ENCODE measurements around the gene KRT15.

The KRT15 gene

DNA sequence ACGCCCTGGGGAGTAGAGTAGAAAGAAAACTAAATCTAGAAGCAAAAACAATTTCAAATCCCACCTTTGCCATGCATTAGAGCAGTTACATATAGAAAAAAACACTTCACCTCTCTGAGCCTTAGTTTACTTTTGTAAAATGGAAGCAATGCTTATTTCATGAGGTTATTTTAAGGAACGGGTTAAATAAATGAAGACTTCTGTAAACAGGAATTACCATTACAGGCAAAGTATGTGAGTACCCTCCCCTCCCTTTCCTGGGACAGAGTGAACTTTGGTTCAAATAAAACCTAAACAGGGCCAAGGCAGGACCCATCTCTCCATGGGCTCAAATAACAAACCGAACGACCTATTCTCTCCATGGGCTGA is 4.5 kb upstream of the KRT15 start:
- no peak for DNase-seq

DNA sequence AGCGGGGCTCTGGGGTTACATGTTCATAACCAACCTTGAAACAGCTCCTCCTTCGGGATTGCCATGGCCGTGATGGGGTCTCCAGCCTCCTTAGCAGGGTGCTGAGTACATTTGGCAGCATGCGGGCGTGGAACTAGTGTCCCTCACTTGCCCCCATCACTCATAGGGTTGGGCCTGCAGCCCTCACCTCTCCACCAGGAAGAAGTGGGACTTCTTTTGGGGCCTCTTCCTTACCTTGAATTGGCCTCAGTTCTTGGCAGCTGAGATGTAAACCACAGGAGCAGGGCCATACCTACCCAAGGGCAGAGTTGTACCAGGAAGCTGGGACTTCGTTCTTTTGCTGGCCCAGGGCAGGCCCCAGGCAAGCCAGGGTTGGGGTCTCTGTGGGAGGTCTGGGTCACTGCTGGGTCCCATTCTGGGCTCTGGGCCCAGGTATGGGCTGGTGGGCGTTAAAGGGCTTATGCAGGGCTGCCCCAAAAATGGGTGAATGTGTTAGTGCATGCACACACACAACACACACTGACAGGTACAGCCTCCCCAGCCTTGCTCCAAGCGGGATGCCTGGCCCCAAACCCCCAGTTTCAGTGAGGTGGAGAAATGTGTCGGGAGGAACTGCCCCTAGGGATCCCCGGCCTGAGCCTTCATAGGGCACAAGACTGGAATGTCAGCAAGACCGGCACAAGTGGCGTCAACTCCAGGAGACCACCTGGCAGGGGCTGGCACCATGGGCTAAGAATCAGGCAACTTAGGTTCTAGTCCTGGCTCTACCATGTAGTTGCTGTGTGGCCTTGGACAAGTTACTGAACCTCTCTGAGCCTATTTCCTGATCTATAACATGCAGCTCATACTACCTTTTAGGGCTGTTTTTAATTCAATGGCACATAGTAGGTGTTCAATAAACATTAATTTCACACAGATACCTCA is 3.9 kb upstream of the KRT15 start:
- DNase-seq = peak; percentile 52

DNA sequence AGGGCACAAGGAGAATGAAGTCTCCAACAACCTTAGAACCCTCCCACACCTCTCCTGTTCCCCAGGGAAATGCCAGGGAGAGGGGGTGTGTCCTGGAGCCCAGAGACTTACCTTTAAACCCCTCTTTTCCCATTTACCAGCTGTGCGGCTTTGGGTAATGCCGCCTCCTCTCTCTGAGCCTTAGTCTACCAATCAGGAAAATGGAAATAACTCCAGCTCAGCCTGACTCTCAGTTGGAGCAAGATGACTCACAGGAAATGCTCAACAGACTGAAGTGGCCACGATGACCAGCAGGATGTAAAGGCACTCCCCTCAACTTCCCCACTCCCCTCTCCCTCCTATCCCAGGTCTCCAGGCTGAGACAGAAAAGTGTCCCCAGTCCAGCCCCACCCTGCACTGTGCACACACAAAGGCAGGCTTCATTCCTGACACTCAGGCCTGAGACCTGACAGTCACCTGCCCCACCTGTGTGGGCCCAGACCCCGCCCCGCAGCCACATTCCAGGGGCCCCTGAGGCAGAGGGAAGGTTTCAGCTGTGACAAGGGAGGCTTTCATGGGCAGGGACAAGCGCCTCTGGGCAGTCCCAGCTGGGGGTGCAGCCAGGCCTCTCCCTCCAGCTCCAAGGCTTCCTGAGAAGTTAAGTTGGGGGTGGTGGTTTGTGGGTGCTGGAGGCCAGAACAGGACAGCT is 3.0 kb upstream of the KRT15 start:
- DNase-seq = peak; percentile 66

DNA sequence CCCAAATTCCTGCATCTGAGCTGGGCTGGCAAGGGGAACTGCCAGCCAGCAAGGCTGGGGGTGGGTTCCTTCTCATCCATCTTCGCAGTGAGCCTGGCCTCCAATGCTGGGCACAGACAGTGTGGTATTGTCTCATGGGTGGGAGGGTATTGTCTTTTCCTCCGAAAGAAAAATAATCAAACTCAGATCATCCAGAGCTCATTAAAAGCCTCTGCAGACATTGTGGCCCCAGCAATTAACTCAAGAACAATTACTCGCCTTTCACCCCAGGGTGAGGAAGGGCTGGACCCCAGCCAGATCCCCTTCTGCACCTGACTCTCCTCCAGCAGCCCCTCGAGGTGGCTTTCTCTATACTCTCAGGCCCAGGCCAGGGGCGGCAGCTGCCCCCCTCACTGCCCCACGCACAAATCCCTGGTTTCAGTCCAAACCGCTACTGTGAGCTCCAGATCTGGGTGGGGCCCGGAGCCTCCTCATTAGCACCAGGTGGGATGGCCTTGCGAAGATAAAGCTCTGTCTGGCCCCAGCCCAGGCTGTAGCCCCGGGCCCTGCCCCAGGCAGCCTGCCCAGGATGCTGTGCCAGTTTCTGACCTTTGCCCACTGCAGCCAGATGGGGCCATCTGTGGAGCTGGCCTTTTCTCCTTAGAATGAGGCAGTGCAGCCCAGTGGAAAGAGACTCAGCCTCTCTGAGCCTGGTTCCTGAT is 2.3 kb upstream of the KRT15 start:
- peak; percentile 94 for DNase-seq

DNA sequence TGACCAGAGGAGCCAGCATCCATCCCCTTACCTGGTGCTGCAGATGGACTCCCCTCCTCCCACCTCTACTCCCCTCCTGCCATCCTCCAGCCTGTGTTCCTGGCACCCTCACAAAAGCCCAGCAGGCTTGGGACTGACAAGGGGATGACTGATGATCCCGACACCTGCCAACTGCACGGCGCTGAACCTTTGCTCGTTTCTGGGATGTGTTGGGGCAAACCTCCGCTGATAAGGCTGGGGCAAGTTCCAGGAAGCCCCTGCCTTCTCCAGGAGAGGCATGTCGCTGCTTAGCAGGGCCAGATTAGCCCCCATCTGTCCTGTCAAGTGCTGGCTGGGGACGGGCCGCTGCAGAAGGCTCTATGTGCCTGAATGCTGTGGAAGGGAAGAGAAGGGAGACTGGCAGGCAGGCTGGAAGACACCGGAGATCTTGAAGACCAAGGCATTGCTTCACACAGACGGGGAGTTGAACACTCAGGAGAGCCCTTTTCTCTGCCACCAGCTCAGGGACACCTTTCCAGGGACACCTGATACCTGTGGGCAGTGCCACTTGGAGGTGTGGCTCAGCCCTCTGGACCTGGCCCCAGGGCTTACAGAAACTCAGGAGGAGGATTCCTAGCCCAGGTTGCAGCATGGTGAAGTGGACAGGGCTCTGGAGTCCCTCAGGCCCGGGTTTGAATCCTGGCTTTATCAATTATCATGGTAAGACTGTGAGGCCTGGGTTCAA is 973 bp upstream of the KRT15 start:
- no peak for DNase-seq

DNA sequence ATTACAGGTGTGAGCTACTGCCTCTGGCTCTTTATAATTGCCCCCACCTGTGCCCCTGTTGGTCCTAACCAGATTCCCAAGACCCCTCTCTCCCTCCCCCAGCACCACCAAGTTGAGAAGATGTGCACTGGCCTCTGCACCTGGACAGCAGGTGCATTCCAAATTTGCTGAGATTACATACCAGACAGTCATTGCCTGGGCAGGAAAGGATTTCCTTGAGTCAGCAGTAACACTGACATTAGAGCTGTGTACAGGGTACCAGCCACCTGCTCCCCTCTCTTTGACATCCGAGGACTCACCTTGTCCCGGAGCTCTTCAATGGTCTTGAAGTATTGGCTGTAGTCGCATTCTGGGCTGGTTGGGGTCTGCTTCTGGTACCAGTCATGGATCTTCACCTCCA is 659 bp downstream of the KRT15 start:
- DNase-seq = peak; percentile 90

DNA sequence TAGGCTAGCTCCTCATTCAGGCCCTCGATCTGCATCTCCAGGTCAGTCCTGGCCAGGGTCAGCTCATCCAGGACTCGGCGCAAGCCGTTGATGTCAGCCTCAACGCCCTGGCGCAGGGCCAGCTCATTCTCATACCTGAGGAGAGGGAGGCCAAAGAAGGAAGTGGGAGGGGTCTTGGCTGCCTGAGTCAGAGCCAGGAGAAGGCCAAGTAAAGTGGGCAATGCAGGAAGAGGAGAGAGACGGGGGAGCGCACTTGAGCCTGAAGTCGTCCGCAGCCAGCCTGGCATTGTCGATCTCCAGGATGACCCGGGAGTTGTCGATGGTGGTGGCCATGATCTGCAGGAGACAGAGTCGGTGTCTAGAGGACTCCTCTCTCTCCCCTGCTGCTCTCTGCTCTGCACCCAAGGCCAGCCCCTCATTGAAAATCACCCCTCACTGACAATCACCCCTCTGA is 1.8 kb downstream of the KRT15 start:
- DNase-seq = peak; percentile 71

DNA sequence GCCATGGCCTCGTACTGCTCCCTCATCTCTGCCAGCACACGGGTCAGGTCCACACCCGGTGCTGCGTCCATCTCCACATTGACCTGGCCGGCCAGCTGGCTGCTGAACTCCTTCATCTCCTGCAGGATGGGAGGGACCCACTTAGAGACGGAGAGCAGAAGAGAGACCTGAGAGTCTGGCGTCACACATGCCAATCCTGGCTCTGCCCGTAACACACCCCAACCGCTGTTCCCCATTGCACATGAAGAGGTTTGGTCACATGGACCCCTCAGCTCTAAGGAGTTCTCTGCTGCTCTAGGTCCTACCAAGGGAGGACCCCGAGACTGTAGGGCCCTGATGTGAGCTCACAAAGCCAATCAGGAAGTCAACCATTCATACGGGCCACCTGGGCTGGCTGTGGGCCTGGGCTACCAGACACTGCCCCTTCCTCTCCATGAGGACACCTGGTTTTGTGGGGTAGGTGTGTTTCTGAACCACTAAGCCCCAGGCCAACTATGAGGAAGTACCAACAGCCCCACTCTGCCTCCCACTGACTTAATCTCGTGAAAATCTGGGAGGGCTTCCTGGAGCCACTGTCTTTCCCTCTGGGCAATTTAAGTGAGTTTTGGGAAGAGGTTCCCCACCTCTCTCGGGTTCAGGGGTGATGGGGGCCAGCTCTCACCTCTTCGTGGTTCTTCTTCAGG is 2.4 kb downstream of the KRT15 start:
- peak; percentile 47 for DNase-seq

DNA sequence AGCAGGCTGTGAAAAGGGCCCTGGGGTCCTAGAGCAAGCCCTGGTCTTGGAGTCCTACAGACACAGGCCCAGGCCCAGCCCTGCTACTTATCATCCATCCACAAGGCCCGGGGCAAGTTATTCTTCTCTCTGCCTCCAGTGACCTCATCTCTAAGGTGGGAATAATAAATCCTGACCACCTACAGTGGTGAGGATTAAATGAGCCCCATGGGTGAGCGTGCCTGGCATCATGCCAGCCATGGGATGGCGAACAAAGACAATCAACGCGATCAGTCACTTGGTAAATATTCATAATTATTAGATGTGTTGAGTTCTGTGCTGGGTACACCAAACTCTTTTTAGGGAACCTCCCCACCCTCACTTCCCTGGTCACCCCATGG is 5.5 kb downstream of the KRT15 start:
- DNase-seq = no peak

DNA sequence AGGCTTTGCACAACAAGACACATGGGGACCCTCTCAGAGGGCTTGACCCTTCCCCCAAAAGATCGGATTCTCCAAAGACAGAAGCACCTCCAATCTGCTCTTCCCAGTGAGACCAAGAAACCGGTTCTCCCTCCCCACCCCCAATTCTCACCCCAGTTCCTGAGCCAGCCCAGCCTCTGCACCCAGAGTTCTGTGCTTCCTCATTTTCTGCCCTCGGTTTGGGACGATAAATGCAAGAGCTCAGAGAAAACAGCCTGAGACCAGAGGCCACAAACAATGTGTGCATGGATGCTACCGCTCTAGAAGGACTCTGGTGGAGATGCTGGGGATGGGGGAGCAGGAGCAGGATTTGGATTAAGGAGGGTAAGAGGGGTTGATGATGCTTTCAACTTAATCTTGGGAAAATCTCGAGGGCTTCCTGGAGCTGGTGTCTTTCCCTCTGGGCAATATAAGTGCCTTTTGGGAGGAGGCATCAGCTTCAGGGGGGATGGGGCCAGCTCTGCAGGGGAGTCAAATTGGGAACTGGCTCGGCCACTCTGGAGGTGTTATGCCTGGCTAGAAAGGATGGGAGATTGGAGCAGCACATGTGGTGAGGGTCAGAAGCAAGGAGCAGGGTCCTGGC is 6.0 kb downstream of the KRT15 start:
- peak; percentile 42 for DNase-seq

DNA sequence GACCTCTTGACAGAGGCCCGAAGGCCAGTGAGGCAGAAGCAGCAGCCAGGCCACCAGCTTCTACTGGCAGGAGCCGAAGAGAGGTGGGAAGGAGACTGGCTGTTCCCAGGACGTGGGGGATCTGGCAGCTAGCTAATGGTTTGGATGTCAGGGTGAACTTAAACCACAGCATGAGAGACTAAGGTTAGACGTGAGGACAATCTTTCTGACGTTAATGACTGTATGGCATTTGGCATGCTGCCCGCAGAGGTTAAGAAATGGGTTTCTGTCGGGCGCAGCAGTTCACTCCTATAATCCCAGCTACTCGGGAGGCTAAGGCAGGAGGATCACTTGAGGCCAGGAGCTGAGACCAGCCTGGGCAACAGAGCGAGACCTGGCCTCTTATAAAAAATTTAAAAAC is 7.0 kb downstream of the KRT15 start:
- DNase-seq = no peak

DNA sequence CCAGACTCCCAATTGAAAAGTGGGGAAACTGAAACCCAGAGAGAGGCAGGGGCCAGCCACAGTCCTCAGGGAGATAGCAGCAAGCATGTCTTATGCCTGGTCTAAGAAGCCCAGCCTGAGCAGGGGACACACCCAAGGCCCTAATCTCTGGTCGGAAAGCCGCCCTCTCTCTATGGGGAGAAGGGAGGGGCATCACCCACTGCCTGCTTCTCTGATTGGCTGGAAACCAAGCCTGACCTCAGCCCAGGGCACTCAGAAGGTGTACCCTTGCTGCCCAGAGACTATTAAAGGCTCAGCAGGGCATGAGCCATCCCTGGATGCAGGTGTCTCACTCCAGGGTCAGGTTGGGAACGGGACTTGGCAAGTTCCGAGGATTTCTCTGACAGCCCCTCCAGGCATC is 7.6 kb downstream of the KRT15 start:
- DNase-seq = peak; percentile 31

DNA sequence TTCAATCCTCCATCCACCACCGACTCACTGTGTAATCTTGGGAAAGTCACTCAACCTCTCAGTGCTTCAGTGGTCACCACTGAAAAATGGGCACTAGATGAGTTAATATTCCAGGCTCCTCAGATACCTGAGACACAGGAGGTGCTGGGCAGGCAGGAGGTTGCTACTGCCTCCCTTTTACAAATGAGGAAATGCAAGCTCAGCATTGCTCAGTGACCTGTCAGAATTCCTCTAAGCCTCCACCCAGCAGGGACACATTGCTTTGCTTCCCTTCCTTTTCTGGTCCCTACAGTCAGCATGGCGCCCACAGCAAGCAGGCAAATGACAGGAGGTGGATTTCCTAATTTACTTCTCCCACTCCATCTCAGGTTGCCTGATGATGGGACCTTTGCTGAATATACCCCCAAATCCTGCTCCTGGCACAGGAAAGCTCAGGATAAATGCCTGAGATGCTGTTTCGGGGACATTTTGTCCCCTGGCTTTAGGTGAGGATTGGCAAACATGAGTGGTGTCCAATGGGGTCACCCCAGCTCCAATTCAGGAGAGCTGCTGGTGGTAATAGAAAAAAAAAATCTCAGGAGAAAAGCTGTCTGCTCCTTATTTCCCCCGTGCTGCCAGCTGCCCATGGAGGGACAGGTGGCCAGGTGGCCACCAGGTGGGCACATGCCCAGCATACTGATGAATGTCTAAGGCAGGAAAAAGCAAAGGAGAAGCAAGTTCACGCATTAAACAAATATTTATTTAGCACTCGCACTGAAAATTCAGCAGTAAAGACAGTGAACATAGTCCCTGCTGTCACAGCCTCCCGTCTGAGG is 8.2 kb downstream of the KRT15 start:
- DNase-seq = peak; percentile 66

DNA sequence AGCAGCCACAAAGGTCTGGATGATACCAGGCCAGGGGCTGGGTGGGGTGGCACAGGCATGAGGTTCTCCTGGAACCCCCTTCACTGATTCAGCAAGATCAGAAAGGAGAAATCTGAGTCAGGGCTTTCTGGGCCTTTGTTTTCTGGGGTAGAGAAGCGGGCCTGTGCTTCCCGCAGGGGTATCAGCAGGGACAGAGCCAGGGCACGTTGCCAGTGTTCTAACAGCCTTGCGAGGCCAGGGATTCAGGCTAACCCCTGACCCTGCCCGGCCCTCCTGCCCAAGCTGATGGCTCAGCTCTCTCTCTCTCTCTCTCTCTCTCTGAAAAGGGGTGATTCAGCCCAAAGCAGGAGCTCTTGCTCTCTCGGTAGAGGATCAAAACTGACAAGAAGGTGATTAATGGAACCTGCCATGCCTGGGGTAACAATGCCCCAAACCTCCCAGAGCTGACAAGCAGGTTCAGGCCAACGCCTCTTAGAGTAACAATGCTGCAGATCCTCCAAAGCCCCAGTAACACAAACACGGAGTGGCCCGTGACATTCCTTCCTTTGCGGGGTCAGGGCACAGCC is 11.3 kb downstream of the KRT15 start:
- peak; percentile 96 for DNase-seq

DNA sequence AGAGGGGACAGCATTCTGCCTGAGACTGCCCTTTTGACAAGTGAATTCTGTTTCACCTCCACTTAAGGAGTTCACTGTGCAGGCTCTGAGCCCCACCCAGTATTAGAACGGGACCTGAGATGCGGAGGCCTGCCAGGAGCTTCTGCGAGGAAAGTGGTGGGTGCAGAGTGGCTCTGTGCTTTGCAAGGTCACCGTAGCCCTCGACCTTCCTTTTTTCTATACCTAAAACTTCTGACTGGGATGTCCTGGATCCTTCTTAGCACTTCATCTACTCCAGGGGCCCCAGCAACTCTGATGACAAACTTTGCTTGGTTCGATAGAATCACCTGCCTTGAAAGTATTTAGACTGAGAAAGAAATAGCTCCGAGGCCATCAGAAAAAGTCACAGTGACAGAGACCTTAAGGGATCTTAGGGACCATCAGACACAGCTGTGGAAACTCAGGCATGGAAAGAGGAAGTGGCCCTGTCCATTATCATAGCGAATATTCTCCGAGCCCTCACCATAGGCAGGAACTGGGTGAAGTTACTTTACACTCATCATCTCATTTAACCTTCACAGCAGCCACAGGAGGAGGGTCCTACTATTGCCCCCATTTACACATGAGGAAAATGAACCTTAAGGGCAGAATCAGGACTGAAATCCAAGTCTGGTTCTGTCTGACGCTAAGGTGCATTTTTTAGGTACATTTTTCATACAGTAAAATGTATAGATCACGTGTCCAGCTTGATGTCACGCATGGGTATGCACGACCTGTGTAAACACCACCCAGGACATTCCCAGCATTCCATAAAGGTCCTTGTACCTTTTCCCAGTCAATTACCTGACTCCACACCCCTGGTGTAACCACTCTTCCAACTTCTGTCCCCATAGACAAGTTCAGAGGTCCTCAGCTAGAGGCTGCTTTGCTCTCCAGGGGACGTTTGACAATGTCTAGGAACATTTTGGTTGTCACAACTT is 12.6 kb downstream of the KRT15 start:
- peak; percentile 74 for DNase-seq

DNA sequence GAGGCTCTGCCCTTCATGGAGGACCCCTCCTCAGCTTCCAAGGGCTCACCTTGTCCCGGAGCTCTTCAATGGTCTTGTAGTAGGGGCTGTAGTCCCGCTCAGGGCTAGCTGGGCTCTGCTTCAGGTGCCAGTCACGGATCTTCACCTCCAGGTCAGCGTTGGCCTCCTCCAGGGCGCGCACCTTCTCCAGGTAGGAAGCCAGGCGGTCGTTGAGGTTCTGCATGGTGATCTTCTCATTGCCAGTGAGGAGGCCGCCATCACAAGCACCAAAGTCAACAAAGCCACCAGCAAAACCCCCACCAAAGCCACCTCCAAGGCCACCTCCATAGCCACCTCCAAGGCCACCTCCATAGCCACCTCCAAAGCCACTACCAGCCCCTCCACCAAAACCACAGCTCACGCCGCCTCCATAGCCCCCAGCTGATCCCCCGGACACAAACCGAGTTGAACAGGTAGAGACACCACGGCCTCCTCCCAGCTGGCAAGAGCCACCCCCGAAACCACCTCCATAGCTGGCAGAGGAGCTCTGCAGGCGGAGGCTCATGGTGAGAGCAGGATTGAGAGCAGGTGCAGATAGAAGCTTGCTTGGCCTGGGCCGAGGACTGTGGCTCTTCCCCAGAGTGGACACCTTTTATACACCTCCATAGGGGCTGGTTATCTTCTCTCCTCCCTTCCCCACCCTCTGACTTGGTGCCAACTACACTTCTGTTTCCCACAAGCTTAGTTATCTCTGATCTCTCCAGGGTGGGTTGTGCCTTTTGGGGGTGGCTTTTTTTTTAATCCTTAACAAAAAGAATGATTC is 13.5 kb downstream of the KRT15 start, which contains the start of gene KRT13:
KRT13 (minus strand) TSS at position 606 of the 802 bp plus-strand sequence; CDS start at position 544, 62 bp downstream.
- DNase-seq = no peak

DNA sequence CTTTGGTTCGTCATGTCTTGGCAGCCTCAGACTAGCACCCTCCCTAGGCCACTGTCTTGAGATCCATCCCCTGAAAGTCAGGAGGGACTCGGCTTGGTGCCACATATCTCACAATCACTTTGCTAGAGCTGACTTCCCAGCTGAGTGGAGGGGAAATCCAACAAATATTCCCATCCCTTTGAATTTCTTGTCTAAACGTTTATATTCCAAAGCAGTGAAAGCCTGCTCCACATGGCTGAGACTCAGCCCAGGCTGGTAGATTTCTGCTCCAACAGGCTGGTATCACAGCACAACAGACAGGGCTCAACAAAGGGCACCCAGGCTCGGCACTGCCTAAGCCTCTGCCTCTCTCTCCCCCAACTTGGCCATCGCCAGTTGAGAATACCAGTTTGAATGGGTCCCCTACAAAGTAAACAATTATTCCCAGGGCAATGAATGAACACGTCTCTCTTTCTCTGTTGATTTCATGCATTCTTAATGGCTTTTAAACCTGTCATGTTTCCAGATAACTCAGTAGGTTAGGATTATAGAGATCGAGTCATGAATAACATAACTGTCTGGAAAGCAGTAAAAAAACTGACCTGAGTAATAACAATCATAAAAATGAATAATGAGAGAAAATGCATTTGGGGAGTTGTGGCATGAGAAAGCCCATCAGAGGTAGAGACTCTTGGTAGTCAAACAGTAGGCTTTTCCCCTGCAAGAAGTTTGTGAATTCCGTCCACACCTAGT is 14.3 kb downstream of the KRT15 start:
- no peak for DNase-seq

DNA sequence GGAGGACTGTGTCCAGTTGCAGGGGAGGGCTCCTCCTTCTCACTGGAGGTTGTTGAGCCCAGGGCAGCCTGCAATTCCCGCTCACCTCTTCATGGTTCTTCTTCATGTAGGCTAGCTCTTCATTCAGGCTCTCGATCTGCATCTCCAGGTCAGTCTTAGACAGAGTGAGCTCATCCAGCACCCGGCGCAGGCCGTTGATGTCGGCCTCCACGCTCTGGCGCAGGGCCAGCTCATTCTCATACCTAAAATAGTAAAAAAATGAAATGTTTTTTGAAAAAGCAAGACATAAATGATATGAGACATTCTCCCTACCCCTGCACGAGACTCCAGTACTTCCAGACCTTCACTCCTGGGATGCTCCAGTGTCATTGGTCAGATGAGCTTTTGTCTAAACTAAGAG is 15.5 kb downstream of the KRT15 start:
- no peak for DNase-seq

All from RPMI8226 (cell line).